ENCODE data around the gene MCM3AP. TPM values are rescaled to one million over a fixed set of nuclear protein-coding genes. Genes with fewer than 3 reads are reported as not detected.

Gene MCM3AP
- total and polyA plus RNA-seq, 9 of the 15 experiments (the other 6 are each of a cell fraction or from before 2014, with no cell fraction given) = 6.5 to 179 (median 69.6) TPM

DNA sequence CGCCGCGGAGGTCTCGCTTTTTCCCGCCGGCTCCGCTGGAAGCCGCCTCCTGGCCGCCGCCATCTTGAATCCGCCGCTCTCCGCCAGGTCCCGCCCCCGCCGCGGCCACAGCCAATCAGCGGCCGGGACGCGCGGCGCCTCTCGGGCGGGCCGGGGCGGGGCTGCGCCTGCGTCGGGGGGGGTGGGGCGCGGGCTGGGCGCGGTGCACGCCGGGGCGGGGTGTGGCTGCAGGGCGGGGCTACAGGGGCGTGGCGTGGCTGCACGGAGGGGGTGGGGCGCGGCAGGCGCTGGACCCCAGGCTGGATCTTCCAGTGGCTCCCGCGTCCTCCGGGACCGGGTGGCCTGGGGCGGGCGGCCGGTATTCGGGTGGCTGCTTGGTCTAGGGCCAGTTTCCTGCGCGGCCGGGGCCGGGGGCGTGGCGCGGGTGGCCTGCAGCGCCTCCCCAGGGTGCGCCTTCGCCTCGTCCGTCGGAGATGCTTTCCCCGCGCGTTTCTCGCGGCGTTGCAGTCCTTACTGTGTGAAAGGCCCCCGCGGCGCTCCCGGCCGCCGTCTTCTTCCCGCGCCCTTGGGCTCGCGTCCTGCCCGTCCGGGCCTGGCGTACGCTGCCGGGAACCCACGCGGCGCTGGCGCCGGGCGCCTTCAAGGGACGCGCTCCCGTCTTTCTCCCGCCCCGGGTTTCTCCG is 39.1 kb upstream of the MCM3AP start (continued):
- TF ChIP-seq REST (IDR thresholded peaks at IDR 0.05; ENCODE audit: borderline replicate concordance) (no peak), REST (CRISPR knock-in tag; IDR thresholded peaks at IDR 0.05; ENCODE audit: low read depth) (peak; percentile 57; the same call in 1 of the 2 replicates), RBM15 (IDR thresholded peaks at IDR 0.05; ENCODE audit: insufficient read depth, low read length) (no peak), ZBTB33 (CRISPR knock-in tag; IDR thresholded peaks at IDR 0.05) (no peak; the same call in 1 of the 2 replicates), ILK (tag; IDR thresholded peaks at IDR 0.05; ENCODE audit: borderline replicate concordance, low read depth) (no peak), NUFIP1 (IDR thresholded peaks at IDR 0.05; ENCODE audit: partially characterized antibody) (no peak), CXXC5 (CRISPR knock-in tag; IDR thresholded peaks at IDR 0.05) (peak; percentile 48), ZNF507 (tag; conservative IDR thresholded peaks at IDR 0.05) (no peak), ZNF124 (CRISPR knock-in tag; IDR thresholded peaks at IDR 0.05) (no peak), SP2 (IDR thresholded peaks at IDR 0.05; ENCODE audit: extremely low read depth, low read depth, low read length, poor library complexity, severe bottlenecking) (peak; percentile 46), TFAP4 (CRISPR knock-in tag; IDR thresholded peaks at IDR 0.05; ENCODE audit: borderline replicate concordance) (no peak; the same call in 1 of the 2 replicates), ZNF263 (CRISPR knock-in tag; IDR thresholded peaks at IDR 0.05; ENCODE audit: borderline replicate concordance) (no peak; the same call in 1 of the 2 replicates), CBX2 (IDR thresholded peaks at IDR 0.05; ENCODE audit: insufficient read depth, low read length, poor library complexity, severe bottlenecking) (no peak), MTF1 (CRISPR knock-in tag; IDR thresholded peaks at IDR 0.05; ENCODE audit: borderline replicate concordance) (no peak), TFAM (CRISPR knock-in tag; conservative IDR thresholded peaks at IDR 0.05) (no peak), ZFX (CRISPR knock-in tag; IDR thresholded peaks at IDR 0.05) (peak; percentile 86)

All from K562 (cell line).